SU-DHL-6 (cell line): ENCODE data around the gene MMP24.
"Not testable (repeated sequence)": the region's sequence is repeated elsewhere in the genome, so short reads cannot be mapped to it uniquely, and the experiment has no call there.

Source experiments
- EZH2phosphoT487 ChIP-seq: fragments of 200-600 bp; sonication (generic), shearing (Covaris generic); conservative IDR thresholded peaks from 2 replicates; pipeline ENCODE4 v1.6.1; 2018; ENCODE audit warnings: mild to moderate bottlenecking, antibody characterized with exemption, low read length, moderate library complexity, mixed read lengths
- TF ChIP-seq, protein P1 (sequence below): fragments of 200-600 bp; sonication (generic); IDR thresholded peaks from one replicate; pipeline ENCODE4 v1.5.1; 2017; ENCODE audit warnings: antibody characterized with exemption, mild to moderate bottlenecking, low read length, moderate library complexity; ENCODE audit not compliant: insufficient read depth, poor library complexity, severe bottlenecking

DNA sequence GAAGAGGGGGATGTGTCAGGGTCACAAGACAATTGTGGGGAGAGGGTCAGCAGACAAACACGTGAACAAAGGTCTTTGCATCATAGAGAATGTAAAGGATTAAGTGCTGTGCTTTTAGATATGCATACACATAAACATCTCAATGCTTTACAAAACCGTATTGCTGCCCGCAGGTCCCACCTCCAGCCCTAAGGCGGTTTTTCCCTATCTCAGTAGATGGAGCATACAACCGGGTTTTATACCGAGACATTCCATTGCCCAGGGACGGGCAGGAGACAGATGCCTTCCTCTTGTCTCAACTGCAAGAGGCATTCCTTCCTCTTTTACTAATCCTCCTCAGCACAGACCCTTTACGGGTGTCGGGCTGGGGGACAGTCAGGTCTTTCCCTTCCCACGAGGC is 35.8 kb downstream of the MMP24 start:
- TF ChIP-seq, protein P1, sequence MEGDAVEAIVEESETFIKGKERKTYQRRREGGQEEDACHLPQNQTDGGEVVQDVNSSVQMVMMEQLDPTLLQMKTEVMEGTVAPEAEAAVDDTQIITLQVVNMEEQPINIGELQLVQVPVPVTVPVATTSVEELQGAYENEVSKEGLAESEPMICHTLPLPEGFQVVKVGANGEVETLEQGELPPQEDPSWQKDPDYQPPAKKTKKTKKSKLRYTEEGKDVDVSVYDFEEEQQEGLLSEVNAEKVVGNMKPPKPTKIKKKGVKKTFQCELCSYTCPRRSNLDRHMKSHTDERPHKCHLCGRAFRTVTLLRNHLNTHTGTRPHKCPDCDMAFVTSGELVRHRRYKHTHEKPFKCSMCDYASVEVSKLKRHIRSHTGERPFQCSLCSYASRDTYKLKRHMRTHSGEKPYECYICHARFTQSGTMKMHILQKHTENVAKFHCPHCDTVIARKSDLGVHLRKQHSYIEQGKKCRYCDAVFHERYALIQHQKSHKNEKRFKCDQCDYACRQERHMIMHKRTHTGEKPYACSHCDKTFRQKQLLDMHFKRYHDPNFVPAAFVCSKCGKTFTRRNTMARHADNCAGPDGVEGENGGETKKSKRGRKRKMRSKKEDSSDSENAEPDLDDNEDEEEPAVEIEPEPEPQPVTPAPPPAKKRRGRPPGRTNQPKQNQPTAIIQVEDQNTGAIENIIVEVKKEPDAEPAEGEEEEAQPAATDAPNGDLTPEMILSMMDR, result not testable (repeated sequence)
- not testable (repeated sequence) for TF ChIP-seq EZH2phosphoT487
